Measurements from ENCODE around the gene B9D1. TPM values are rescaled to one million over a fixed set of nuclear protein-coding genes. Genes with fewer than 3 reads are reported as not detected.

B9D1 gene
- total RNA-seq, 1 experiment from 2014 or later = 31.9 TPM

- no peak for TF ChIP-seq ATF6 (CRISPR knock-in tag; IDR thresholded peaks at IDR 0.05)
- TF ChIP-seq STAT6 (CRISPR knock-in tag; conservative IDR thresholded peaks at IDR 0.05; ENCODE audit: low read depth) = no peak
- TF ChIP-seq ZNF138 (CRISPR knock-in tag; conservative IDR thresholded peaks at IDR 0.05) = no peak
- no peak for TF ChIP-seq NFATC4 (CRISPR knock-in tag; IDR thresholded peaks at IDR 0.05)
- no peak for TF ChIP-seq ZNF317 (CRISPR knock-in tag; IDR thresholded peaks at IDR 0.05; ENCODE audit: borderline replicate concordance, low read depth)
- no peak for TF ChIP-seq SMAD3 (CRISPR knock-in tag; IDR thresholded peaks at IDR 0.05; ENCODE audit: borderline replicate concordance)
- TF ChIP-seq IRF1 (CRISPR knock-in tag; IDR thresholded peaks at IDR 0.05) = no peak
Observed at GRCh38 chr17:19294443-19294842, 68.1 kb downstream of the B9D1 start (continued).

Small RNA genes within 50 kb of the gene (microRNA-seq; reads per million reads assigned to microRNA genes)
- 4,264 reads per million, percentile 97 among the genes with 10 or more reads in this experiment for gene MIR1180 (ENCODE audit: borderline number of aligned reads)

Other genes starting within 250 kb of the B9D1 start
- gene GRAPL, start 235.1 kb downstream of the B9D1 start, total RNA-seq (2021) = 0.50 to 0.60 TPM (median 0.55 TPM) in 3 replicates
- gene EPN2, start 125.4 kb downstream of the B9D1 start, total RNA-seq (2021) = 48.8 to 62.7 TPM (median 62.3 TPM) in 3 replicates
- 35.6 to 38.5 TPM (median 37.4 TPM) in 3 replicates for gene MAPK7, start 15.8 kb upstream of the B9D1 start, total RNA-seq (2021)
- gene MFAP4, start 24.5 kb upstream of the B9D1 start, total RNA-seq (2021) = 3.9 to 4.1 TPM (median 4.0 TPM) in 3 replicates
- gene RNF112, start 48.5 kb upstream of the B9D1 start, total RNA-seq (2021) = 4.5 to 5.1 TPM (median 4.9 TPM) in 3 replicates
- gene SLC47A1, start 171.1 kb upstream of the B9D1 start, total RNA-seq (2021) = 2.5 to 3.3 TPM (median 2.9 TPM) in 3 replicates

Data from WTC11 (cell line).